ENCODE measurements around the gene ARRDC2. TPM values are rescaled to one million over a fixed set of nuclear protein-coding genes. Genes with fewer than 3 reads are reported as not detected.

Gene ARRDC2
- total and polyA plus RNA-seq, 9 donors: 6.8 to 22.8 (median 12.6) TPM

DNA sequence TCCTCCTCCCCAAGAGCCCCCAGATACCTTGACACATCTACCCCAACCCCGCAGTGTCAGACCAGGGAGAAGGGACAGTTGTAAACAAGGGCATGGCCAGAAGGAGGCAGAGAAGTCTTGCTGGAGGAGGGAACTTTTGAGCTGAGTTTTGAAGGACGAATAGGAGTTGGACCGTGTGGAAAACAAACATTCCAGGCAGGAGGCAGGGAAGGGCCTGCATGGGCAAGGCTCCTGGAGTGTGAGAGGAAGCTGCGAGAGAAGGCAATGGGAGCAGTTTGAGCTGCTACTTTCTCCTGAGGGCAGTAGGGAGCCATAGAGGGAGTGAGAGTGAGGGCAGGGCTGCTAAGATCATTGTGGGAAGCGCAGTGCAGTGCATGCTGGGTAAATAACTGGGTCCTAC is 55.5 kb downstream of the ARRDC2 start:
- no peaks in the 10 kb centered on the region for H3K9me3 ChIP-seq
- H3K4me3 ChIP-seq: no peak overlapping the region
- no peak for DNase-seq
- no peaks in the 10 kb centered on the region for H3K27me3 ChIP-seq
- H3K36me3 ChIP-seq: no peaks in the 10 kb centered on the region
- TF ChIP-seq, protein P1, sequence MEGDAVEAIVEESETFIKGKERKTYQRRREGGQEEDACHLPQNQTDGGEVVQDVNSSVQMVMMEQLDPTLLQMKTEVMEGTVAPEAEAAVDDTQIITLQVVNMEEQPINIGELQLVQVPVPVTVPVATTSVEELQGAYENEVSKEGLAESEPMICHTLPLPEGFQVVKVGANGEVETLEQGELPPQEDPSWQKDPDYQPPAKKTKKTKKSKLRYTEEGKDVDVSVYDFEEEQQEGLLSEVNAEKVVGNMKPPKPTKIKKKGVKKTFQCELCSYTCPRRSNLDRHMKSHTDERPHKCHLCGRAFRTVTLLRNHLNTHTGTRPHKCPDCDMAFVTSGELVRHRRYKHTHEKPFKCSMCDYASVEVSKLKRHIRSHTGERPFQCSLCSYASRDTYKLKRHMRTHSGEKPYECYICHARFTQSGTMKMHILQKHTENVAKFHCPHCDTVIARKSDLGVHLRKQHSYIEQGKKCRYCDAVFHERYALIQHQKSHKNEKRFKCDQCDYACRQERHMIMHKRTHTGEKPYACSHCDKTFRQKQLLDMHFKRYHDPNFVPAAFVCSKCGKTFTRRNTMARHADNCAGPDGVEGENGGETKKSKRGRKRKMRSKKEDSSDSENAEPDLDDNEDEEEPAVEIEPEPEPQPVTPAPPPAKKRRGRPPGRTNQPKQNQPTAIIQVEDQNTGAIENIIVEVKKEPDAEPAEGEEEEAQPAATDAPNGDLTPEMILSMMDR (IDR thresholded peaks at IDR 0.05): no peak
- TF ChIP-seq POLR2A (IDR thresholded peaks at IDR 0.05) (no peak), EP300 (IDR thresholded peaks at IDR 0.05) (no peak)
- H3K27ac ChIP-seq: no peak overlapping the region
- intact Hi-C loops (cut with DNase I): no loop called here
- H3K4me1 ChIP-seq (ENCODE audit: insufficient read depth): no peaks in the 10 kb centered on the region
- WGBS, 3 donors: 68 to 73% (median 72%) methylated on average over 5 of the region's 5 CpGs

Small RNAs within 50 kb of the gene (small RNA-seq; reads per million reads assigned to genes)
- gene RNA5SP468: not detected

Other genes with a start within 250 kb of the ARRDC2 start
- under 1 TPM in 5 of 7 donors, not detected in 2; 0.34 to 0.79 (median 0.51) TPM for gene B3GNT3, start 213.0 kb upstream of the ARRDC2 start, total RNA-seq
- under 1 TPM; 0.25 to 0.28 TPM for gene B3GNT3, start 213.0 kb upstream of the ARRDC2 start, polyA plus RNA-seq
- gene INSL3, start 186.7 kb upstream of the ARRDC2 start, total RNA-seq: 1 to 10 TPM in 4 of 7 donors, under 1 TPM in 2, not detected in 1; 0.38 to 4.9 (median 1.4) TPM
- gene INSL3, start 186.7 kb upstream of the ARRDC2 start, polyA plus RNA-seq: 100 to 1,000 TPM; 103 to 121 TPM
- 10 to 100 TPM in 6 of 7 donors, 1 to 10 TPM in 1; 7.5 to 35.5 (median 25.7) TPM for gene JAK3, start 160.2 kb upstream of the ARRDC2 start, total RNA-seq
- gene JAK3, start 160.2 kb upstream of the ARRDC2 start, polyA plus RNA-seq: 10 to 100 TPM in 1 of 2 donors, 1 to 10 TPM in 1; 6.6 to 12.7 TPM
- gene RPL18A, start 148.3 kb upstream of the ARRDC2 start, total RNA-seq: 1,000 to 10,000 TPM; 2,762 to 5,071 (median 3,195) TPM
- gene RPL18A, start 148.3 kb upstream of the ARRDC2 start, polyA plus RNA-seq: 1,000 to 10,000 TPM in 1 of 2 donors, 100 to 1,000 TPM in 1; 636 to 4,721 TPM
- under 1 TPM in 1 of 7 donors, not detected in 6; 0.07 TPM for gene SLC5A5, start 136.2 kb upstream of the ARRDC2 start, total RNA-seq
- gene SLC5A5, start 136.2 kb upstream of the ARRDC2 start, polyA plus RNA-seq: not detected
- gene CCDC124, start 75.2 kb upstream of the ARRDC2 start, total RNA-seq: 10 to 100 TPM; 20.7 to 69.3 (median 50.4) TPM
- 10 to 100 TPM in 1 of 2 donors, 1 to 10 TPM in 1; 4.7 to 74.5 TPM for gene CCDC124, start 75.2 kb upstream of the ARRDC2 start, polyA plus RNA-seq
- 1 to 10 TPM in 4 of 7 donors, under 1 TPM in 2, not detected in 1; 0.33 to 5.9 (median 2.2) TPM for gene KCNN1, start 41.1 kb upstream of the ARRDC2 start, total RNA-seq
- 1 to 10 TPM in 1 of 2 donors, under 1 TPM in 1; 1.00 to 1.7 TPM for gene KCNN1, start 41.1 kb upstream of the ARRDC2 start, polyA plus RNA-seq
- gene IL12RB1, start 78.8 kb downstream of the ARRDC2 start, total RNA-seq: under 1 TPM; 0.31 to 0.89 (median 0.57) TPM
- under 1 TPM; 0.22 to 0.70 TPM for gene IL12RB1, start 78.8 kb downstream of the ARRDC2 start, polyA plus RNA-seq
- gene MAST3, start 89.6 kb downstream of the ARRDC2 start, total RNA-seq: 10 to 100 TPM in 3 of 7 donors, 1 to 10 TPM in 4; 7.8 to 12.2 (median 9.9) TPM
- 1 to 10 TPM; 2.4 to 5.7 TPM for gene MAST3, start 89.6 kb downstream of the ARRDC2 start, polyA plus RNA-seq
- 10 to 100 TPM; 16.5 to 63.2 (median 48.9) TPM for gene PIK3R2, start 145.0 kb downstream of the ARRDC2 start, total RNA-seq
- 10 to 100 TPM; 12.8 to 13.6 TPM for gene PIK3R2, start 145.0 kb downstream of the ARRDC2 start, polyA plus RNA-seq
- 10 to 100 TPM; 10.1 to 70.9 (median 16.1) TPM for gene IFI30, start 165.6 kb downstream of the ARRDC2 start, total RNA-seq
- 10 to 100 TPM; 21.8 to 34.4 TPM for gene IFI30, start 165.6 kb downstream of the ARRDC2 start, polyA plus RNA-seq
- gene MPV17L2, start 185.0 kb downstream of the ARRDC2 start, total RNA-seq: 10 to 100 TPM in 2 of 7 donors, 1 to 10 TPM in 5; 6.9 to 15.2 (median 8.6) TPM
- 10 to 100 TPM in 1 of 2 donors, 1 to 10 TPM in 1; 3.5 to 12.0 TPM for gene MPV17L2, start 185.0 kb downstream of the ARRDC2 start, polyA plus RNA-seq
- 10 to 100 TPM in 2 of 7 donors, 1 to 10 TPM in 5; 1.9 to 32.9 (median 9.0) TPM for gene RAB3A, start 195.9 kb downstream of the ARRDC2 start, total RNA-seq
- gene RAB3A, start 195.9 kb downstream of the ARRDC2 start, polyA plus RNA-seq: 1 to 10 TPM; 5.5 to 7.9 TPM
- 1 to 10 TPM in 4 of 7 donors, under 1 TPM in 2, not detected in 1; 0.57 to 1.7 (median 1.1) TPM for gene PDE4C, start 218.3 kb downstream of the ARRDC2 start, total RNA-seq
- under 1 TPM; 0.50 to 0.67 TPM for gene PDE4C, start 218.3 kb downstream of the ARRDC2 start, polyA plus RNA-seq

Data from ovary (tissue), 9 donors.